GM12891 (cell line): ENCODE measurements around the gene DDX31.

Experiments
- PAX5 ChIP-seq: IDR thresholded peaks from 2 replicates; pipeline ENCODE4 v1.6.1; 2011; ENCODE audit warnings: low read length, moderate library complexity, mild to moderate bottlenecking; ENCODE audit not compliant: insufficient read depth, severe bottlenecking
- POLR2A ChIP-seq: IDR thresholded peaks from 2 replicates; pipeline ENCODE4 v1.6.1; 2011; ENCODE audit warnings: low read depth, low read length, control low read depth
- POLR2AphosphoS5 ChIP-seq: IDR thresholded peaks from 2 replicates; pipeline ENCODE4 v1.6.1; 2011; ENCODE audit warnings: low read depth, low read length, control low read depth
- POU2F2 ChIP-seq: IDR thresholded peaks from 2 replicates; pipeline ENCODE4 v1.6.1; 2011; ENCODE audit warnings: low read depth, mild to moderate bottlenecking, control low read depth, low read length, moderate library complexity
- SPI1 ChIP-seq: IDR thresholded peaks from 2 replicates; pipeline ENCODE4 v1.6.1; 2011; ENCODE audit warnings: low read depth, low read length, control low read depth
- TAF1 ChIP-seq: IDR thresholded peaks from 2 replicates; pipeline ENCODE4 v1.6.1; 2011; ENCODE audit warnings: low read depth, low read length, control low read depth

GRCh38 chr9:132638240-132638639 is 31.5 kb downstream of the DDX31 start:
- no peak for TF ChIP-seq POLR2A
- no peak for TF ChIP-seq POLR2AphosphoS5
- no peak for TF ChIP-seq SPI1
- no peak for TF ChIP-seq TAF1
- no peak for TF ChIP-seq POU2F2
- no peak for TF ChIP-seq PAX5
